OCI-LY1 (cell line): ENCODE results near the gene CLSTN2.

ENCODE experiments used
- EZH2 ChIP-seq: fragments of 200-600 bp; sonication (generic), shearing (Covaris generic); IDR thresholded peaks from 2 replicates; pipeline ENCODE4 v1.8.0; 2017; ENCODE audit warnings: borderline replicate concordance, mixed run types, mild to moderate bottlenecking, antibody characterized with exemption, low read length, moderate library complexity, mixed read lengths
- TF ChIP-seq, protein P1 (sequence below): fragments of 200-600 bp; sonication (generic), shearing (Covaris generic); IDR thresholded peaks from 2 replicates; pipeline ENCODE4 v1.5.1; 2017; ENCODE audit warnings: mild to moderate bottlenecking, antibody characterized with exemption, low read length, moderate library complexity, mixed read lengths

DNA sequence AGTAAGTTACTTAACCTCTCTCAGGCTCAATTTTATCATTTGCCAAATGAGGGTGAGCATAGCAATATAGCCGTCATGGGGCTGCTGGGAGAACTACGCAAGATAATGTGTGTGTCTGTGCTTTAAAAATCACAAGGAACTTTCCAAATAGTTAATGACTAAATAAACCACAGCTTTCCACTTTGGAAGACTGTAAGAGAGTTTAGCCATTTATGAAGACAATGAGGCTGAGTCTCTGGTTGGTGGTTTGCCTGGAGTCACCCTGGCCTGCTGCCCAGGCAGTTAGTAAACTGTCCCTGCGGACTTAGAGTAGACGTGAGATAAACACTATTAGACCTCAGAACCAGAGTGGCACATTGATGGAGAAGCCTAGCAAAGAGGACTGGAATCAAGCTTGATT, 357.7 kb downstream of the CLSTN2 start:
- TF ChIP-seq, protein P1, sequence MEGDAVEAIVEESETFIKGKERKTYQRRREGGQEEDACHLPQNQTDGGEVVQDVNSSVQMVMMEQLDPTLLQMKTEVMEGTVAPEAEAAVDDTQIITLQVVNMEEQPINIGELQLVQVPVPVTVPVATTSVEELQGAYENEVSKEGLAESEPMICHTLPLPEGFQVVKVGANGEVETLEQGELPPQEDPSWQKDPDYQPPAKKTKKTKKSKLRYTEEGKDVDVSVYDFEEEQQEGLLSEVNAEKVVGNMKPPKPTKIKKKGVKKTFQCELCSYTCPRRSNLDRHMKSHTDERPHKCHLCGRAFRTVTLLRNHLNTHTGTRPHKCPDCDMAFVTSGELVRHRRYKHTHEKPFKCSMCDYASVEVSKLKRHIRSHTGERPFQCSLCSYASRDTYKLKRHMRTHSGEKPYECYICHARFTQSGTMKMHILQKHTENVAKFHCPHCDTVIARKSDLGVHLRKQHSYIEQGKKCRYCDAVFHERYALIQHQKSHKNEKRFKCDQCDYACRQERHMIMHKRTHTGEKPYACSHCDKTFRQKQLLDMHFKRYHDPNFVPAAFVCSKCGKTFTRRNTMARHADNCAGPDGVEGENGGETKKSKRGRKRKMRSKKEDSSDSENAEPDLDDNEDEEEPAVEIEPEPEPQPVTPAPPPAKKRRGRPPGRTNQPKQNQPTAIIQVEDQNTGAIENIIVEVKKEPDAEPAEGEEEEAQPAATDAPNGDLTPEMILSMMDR: no peak
- no peak for TF ChIP-seq EZH2
